Measurements from ENCODE around the gene BANF2.

The BANF2 gene

DNA sequence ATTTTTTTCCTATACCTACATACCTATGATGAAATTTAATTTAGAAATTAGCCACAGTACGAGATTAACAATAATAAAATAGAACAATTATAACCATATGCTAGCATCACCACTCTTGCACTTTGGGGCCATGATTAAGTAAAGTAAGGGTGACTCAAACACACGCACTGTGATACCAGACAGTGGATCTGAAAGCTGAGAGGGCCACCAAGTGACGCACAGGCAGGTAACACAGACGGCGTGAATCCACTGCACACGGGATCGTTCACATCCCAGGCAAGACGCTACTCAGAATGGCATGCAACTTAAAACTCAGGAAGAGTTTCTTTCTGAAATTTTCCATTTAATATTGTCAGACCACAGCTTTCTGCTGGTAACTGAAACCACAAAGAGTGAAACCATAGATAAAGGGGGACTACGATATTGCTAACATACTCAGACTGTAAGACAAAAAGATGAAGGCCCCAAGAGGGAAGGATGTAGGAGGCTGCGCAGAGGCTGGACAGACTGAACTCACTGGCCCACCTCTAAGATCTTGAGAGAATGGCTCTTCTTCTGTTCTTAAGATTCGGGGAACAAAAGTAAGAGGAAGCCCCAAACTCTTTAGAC, 35.6 kb upstream of the BANF2 start:
- DNase-seq: peak; percentile 40

DNA sequence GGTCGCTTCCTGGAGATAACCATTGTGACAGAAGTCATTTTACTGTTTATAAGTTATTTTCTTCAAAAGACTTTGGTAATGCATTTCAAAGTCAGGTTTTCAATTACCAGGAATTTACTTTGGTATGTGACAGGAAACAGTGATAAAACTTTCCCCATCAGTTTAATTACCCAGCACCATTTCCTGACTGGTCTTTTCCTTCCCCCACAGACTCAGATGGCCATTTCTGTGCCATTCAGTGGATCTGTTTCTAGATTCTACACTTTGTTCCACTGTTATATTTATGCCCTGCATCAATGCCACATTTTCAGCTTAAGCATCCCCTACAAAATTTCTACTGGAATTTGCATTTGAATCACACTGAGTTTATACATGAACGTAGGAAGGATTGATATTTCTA, 34.0 kb upstream of the BANF2 start:
- DNase-seq: no peak

DNA sequence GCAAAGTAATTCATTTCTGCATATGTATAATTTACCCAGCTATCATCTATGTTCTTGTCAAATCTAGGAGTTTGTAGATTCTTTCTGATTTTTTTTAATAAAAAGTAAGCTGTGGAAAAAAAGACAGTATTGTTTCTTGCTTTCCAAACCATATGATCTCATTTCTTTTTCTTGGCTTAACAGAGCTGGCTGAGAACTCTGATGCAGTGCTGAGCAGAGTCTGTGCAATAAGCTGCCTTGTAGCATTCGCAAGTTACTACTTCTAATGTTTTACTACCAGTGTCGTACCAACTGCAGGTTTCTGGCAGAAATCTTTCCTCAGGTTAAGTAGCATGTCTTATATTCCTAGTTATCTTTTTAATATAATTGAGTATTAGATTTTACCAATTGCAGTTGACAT, 33.3 kb upstream of the BANF2 start:
- DNase-seq: no peak

DNA sequence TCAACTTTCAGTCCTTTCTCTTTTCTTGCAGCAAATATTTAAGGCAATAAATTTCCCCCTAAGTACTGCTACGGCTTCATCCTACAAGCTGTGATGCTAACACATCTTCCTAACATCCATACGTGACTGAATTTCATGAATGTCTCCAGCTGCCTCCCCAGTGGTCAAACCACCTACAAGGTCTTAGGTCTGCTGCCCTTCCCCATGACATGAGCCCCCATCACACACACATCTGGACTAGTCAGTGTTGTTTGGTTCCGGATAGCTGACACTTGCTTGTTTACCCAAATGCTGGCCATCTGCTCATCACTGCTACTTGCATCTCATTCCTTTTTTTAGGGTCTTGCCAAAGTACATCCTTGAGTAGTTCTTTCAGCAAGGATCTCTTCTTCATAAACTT, 32.3 kb upstream of the BANF2 start:
- no peak for DNase-seq

DNA sequence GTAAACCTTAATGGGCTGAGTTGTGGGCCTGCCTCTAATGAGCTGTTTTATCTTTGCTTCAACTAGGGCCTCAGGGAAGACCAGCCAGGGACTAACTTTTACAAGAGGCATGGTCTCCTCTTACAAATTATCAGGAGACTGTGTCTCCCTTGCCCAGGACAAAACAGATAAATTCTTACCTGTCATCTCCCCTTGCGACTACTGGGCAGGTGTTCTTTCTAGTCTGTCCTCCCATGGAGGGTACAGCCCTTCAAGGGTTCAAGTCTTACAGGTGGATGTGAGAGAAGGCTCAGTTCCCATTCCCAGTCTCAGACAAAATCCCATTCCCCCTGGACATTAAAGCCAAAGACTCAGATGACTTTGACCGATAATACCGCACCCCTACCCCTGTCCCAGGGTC, 31.3 kb upstream of the BANF2 start:
- DNase-seq: no peak

DNA sequence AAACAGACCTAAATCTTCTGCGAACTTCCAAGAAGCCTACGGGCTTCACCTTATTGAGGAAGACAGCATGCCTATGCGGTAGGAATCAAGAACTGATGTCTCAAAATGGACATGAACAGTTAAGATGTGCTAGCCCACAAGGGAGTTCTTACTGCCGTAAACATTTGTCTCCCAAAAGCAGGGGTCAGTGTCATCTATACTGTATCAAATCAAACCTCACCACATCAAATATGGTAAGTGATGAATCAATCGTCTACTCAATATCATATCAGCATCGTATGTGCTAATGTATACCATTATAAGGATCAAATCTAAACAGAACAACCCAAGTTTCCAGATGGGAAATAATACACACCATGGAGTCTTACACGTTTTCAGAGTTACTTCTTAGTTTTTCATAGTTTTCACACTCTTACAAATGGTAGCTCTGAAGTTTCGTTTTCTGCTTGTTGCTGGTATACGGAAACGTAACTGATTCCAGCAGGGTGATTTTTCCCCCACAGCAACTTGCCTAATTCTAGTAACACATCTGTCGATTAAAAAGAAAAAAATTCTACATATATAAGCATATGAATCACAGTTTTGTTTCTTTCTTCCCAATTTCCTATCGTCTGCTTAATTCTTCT, 30.3 kb upstream of the BANF2 start:
- DNase-seq: no peak

DNA sequence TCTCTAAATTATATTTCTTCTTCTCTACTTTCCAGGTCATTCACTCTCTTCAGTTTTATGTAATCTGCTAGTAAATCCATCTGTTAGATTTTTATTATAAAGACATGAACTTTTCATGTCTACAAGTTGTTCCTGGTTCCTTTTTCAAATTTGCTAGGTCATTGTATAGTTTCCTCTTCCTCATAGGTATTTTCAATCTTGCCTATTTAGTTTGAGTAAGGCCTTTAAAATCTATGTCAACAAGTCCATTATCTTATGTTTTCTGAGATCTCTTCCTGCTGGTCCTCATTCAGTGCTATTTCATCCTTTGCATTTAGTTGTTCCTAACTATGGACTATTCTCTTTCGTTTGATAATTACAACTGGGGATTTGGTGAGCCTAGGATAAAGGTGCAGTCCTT, 28.8 kb upstream of the BANF2 start:
- DNase-seq: no peak

DNA sequence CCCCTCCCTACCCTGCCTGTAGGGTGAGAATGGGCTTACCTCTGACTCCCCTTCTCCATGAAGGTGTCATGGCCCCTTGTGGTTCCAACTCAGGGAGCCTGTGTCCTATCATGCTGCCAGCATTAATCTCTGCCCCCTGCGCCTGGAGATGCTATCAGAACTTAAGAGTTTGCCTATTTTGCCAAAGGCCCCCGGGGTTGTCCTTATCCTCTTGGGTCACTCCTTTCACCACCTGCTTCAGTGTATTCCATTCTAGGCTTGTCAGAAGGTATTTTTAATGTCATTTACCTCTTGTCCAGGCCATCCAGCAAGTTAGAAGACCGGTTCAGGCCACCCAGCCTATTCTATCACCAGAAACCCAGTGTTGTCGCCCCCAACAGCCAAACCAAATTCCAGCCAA, 28.2 kb upstream of the BANF2 start:
- DNase-seq: no peak

DNA sequence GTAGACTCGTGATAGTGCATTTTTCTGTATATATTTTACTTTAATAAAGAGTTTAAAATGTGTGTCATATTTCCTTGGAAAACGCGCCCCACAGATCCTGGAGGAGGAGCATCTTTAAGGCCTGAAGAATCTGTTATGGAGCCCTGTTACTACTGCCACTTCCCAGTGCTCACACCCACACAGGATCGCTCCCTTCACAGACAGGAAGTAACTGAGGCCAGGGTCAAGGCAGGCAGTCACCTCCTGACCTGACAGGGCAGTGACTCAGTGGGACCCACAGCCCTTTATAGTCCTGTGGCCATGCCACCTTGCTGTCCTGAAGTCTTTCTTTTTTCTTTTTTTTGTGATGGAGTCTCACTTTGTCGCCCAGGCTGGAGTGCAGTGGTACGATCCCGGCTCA, 26.7 kb upstream of the BANF2 start:
- no peak for DNase-seq

DNA sequence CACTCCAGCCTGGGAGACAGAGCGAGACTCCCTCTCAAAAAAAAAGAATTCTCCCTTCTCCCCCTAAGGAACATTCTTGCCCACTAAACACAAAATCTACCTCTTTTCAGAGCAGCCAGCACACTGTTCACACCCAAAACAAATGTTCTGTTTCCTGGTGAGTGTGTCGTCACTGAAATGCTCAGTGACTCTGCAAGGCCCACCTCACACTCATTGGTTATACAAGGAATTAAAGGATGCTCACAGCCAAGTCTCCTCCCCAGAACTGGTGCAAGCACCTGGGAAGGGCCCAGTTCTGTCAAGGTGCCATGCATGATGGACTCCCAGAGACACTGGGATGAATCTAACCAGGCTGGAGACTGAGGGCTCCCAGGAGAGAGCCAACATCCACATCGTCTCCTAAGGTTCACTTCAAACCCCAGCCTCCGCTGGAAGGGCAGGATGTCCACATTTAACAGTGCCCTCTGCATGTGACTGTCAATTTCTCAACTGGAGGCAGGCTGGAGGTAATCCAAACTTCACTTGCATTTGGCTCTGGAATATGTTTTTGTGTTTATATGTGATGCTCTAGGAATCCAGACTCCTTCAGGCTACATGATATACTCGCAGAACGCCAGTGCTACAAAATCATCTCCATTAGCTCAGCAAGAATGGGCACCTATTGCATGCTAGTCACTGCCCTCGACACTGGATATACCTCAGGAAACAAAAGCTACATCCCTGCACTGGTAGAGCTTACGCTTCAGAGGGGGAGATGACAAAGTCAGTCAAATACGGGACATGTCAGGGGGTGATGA, 24.8 kb upstream of the BANF2 start:
- DNase-seq: no peak

DNA sequence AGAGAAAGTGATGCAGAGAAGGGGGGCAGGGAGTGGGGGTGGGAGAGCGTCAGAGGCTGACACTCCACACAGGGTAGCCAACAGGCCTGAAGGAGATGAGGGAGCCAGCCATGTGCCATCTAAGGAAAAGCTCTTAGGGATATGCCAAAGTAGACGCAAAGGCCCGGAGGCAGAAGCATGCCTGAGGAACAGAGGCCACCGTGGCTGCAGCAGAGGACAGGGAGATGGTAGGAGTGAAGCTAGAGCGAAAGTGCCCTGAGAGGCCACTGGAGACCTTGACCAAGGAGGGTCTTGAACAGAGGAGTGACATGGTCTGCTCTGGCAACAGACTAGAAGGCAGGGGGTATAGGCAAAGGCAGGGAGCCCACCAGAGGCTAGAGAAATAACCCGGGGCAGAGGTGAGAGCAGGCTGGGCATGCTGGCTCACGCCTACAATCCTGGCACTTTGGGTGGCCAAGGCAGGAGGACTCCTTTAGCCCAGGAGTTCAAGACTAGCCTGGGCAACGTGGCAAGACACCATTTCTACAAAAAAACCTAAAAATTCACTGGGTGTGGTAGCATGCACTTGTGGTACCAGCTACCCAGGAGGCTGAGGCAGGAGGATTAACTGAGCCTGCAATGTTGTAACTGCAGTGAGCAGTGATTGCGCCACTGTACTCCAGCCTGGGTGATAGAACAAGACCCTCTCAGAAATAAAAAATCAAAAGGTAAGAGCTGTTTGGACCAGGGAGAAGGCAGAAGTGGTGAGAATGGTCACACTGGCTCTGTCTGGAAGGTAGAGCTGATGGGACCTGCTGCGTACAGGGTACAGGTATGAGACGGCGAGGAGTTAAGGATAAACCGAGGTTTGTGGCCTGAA, 24.0 kb upstream of the BANF2 start:
- no peak for DNase-seq

DNA sequence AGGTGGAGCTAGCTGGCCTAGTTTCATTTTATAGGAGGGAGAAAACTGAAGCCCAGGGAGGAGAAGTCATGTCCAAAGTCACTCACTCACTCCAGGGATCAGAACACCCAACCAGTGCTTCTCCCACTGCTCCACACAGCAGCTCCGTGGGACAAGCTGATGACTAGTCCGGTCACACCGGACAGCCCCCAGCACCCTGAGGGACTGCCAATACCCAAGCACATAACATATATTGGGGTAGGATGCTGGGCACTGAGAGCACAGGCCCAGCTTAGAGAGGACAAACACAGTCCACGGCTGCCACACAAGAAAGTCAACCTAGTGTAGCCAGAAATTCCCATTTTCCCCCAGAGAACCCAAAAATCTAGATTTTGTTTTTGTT, 23.4 kb upstream of the BANF2 start:
- no peak for DNase-seq

DNA sequence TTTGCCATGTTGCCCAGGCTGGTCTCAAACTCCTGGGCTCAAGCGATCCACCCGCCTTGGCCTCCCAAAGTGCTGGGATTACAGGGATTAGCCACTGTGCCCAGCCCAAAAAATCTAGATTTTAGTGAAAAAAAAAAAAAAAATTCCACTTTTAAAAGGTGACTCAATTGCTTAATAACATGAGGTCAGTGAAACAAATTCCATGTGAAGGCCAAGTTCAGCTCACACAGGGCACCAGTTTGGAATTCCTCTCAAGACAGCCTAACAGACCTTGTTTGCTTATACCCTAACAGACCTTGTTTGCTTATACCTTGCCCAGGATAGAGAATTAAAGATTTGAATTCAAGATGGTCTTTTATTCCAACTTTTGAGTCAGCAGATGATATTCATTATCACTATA, 22.8 kb upstream of the BANF2 start:
- DNase-seq: no peak

DNA sequence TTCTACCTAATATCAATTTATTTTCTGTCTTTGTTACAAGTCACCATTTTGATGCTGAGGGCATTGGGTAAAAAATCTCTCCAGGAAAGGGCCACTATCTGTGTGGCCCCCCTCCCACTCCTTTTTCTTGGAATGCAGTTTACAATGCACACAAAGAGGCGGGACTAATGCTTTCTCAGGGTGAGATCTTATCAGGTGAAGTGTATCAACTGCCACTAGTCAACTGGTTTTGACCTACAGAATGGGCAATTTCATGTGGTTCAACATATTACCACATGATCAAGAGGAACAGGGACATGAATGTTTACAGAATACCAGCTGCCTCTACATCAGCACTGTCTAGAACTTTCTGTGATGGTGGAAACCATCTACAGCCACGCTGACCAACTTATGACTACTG, 21.5 kb upstream of the BANF2 start:
- no peak for DNase-seq

DNA sequence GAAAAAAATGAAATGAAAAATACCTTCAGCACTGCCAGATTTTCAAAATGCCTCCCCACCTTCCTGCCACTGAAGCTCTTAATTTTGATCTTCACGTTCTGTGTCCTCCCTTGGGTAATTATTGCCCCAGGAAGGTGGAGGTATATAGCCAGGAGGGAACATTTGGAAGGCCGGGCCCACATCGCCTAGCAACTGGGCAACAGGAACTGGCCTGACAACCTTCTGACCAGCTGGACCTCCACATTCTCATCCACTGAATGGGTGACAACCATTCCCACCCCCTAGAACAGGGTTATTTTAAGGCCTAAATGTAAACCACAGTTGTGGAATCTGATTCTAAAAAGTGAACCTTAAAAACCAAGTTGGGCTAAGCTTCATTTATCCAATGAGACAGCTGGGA, 20.9 kb upstream of the BANF2 start:
- no peak for DNase-seq

DNA sequence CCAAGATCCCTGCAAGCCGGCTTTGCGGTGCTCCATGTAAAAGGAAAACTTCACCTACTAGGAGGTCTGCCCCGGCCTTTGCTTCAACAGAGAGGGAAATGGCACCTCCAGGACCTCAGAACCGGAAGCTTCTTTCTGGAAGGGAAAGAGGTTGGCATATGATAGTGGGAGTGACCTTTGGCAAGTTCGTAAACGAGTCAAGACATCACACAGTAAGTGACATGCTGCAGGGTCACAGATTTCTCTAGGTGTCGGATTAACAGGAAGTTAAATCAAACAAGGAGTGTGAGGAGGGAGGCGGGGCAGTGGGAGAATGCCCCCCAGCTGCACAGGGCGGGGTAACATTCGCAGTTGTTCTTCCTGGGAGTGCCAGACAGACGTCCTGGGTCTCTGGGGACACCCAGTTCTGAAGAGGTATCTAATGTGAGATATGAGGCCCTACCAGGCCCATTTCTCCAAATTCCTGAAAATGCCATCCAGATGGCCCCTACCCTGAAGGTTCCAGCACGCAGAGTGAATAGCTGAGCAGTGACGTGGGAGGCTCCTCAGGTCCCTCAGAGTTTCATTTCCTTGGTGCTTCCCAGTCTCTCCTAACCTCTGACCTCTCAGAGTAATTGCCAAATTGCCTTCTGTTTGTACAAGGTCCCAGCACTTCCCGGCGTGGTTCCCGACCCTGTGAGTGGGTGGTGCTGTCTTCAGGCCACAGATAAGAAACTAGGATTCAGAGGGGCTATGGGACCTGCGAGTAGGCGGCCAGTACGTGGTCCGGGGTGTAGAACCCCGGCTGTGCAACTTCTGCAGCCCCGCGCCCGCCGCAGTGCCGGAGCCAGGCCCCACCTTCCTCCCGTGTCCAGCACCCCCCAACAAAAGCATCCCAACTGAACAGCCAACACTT, 19.6 kb upstream of the BANF2 start:
- no peak for DNase-seq

DNA sequence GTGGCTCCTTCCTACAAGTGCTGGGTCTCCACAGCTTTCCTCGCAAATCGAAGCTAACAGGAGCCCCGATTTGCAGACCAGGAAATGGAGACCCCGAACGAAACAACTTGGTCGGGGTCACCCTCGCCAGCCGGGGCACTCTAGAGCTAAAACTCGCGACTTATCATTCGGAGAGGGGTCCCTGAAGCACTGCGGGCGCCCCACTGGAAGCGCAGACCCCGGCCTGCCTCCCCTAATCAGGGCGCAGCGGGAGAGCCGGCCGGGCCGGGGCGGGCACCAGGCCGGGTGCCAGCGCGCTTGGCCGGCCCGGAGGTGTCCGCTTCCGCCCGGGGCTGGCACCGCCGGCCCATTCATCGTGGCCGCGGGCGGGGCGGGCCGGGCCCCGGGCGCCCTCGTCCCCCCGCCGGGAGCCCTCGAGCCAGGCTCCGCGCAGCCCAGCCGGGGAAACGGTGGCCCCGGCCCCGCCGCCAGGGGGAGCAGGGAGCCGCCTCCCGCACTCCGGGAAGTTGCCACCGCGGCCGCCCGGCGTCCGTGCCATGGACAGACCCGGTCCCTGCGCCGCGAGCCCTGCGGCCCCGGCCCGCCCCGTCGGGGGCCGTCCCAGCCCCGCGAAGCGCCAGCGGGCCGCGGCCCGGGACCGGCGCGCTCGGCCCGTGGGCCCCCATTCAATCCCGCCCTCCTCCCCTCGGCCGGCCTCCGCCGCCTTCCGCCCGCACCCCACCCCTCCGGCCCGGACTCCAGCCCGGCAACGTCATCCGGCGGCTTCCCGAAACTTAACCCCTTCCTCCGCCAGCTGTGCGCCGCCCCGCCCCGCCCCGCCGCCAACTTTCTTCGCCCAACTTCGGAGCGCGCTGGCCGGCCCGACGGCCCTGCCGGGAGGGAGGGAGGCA, 18.7 kb upstream of the BANF2 start:
- peak; percentile 83 for DNase-seq

DNA sequence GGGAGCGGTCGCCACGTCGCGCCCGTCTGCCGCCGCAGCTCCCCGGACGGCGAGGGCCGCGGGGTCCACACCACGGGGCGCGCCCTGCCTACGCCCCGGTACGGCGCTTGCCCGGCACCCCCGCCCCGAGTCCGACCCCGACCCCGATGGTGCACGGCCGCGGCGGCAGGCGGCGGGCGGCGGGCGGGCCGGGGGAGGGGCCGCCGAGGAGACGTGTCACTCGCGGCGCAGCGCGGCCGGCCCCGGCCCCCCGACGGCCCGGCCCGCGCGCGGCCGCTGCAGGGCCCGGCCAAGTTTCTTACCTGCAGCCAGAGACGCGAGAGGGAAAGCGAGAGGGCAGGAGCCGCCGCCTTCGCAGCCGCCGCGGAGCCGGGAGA, 18.1 kb upstream of the BANF2 start:
- no peak for DNase-seq

DNA sequence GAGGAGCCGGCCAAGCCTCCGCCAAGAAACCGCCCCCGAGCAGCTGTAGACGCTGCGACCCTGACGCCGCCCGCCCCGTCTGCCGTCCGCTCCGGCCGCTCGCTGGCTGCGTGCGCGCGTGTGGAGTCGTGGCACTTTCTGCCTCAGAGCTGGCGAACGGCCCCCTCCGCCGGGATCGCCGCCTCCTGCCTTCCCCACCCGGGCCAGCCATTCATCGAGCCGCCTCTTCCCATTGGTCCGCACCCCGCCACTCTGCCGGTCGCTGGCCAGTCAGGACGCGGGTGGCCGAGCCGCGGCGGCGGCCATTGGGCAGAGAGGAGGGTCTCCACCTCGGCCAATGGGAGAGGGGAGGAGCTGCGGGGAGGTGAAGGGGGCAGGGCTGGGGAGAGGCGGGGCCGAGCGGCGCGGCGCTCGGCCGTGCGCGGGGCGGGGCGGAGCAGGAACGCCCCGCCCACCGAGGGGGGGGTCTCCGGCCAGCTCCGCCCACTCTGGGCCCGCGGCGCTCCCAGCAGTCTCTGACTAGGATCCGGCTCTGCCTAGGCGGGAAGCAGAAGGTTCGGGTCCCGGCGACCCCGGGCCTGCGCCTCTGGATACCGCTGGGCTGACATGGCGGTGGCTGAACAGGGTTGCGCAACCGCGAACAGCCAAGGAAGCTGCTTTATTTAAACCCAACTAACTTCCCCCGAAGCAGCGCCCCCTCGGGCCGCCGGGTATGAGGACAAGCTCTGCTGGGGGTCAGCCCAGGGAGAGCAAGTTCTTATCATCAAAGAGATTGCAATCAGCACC, 17.5 kb upstream of the BANF2 start, which contains the start of gene RRBP1:
Gene RRBP1 (minus strand): TSS at position 140 of the 786 bp plus-strand sequence. CDS start 21,735 bp downstream, outside the sequence.
- peak; percentile 99 for DNase-seq

DNA sequence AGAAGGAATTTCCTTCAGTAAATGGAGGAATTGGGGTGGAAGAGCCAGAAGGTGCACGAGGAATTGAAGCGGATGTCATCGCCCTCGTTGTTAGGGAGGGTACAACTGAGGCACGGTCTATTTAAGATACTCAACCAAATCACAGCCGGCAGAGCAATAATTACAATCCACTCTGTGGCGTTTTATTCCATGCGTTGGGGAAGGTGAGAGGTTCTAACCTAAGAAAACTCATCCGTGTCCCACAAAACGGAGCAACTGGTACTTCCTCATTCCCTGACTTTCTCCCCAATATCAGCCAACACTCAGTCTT, 16.9 kb upstream of the BANF2 start:
- DNase-seq: no peak
